DND-41 (cell line): ENCODE data around the gene KCND3.

Source experiments
- ATAC-seq: fragments of 200-7000 bp; cut with Tn5 transposase; 3 replicates; pipeline ENCODE4 v1.9.1; 2021; ENCODE audit warnings: low read depth; ENCODE audit not compliant: insufficient read depth
- DNase-seq: peaks from one replicate; pipeline ENCODE4 v3.0.0-alpha.2; 2020
- H2AFZ ChIP-seq: 2 replicates; pipeline ENCODE4 v1.6.0; 2012; ENCODE audit warnings: low read depth, low read length
- H3K27ac ChIP-seq: 2 replicates; pipeline ENCODE4 v1.5.1; 2012; ENCODE audit warnings: low read length, inconsistent platforms
- H3K27me3 ChIP-seq: fragments of 200-600 bp; sonication (generic); 2 replicates; pipeline ENCODE4 v1.6.0; 2012; ENCODE audit warnings: low read length, mild to moderate bottlenecking, inconsistent platforms; ENCODE audit not compliant: insufficient read depth, poor library complexity
- H3K36me3 ChIP-seq: 2 replicates; pipeline ENCODE4 v1.5.1; 2012; ENCODE audit warnings: low read length, inconsistent platforms; ENCODE audit not compliant: insufficient read depth
- H3K4me1 ChIP-seq: 2 replicates; pipeline ENCODE4 v1.5.1; 2012; ENCODE audit warnings: mild to moderate bottlenecking, low read length; ENCODE audit not compliant: insufficient read depth
- H3K4me2 ChIP-seq: 2 replicates; pipeline ENCODE4 v1.6.0; 2012; ENCODE audit warnings: mild to moderate bottlenecking, moderate library complexity, low read length, inconsistent platforms; ENCODE audit not compliant: insufficient read depth
- H3K4me3 ChIP-seq, 2 experiments: fragments of 200-600 bp in 1 of 2; shearing (Covaris generic) in 1 of 2; 2 replicates each; pipeline ENCODE4 v1.5.1; 2012 to 2016; ENCODE audit warnings: inconsistent platforms in 2 of 2, low read length in 2 of 2, mild to moderate bottlenecking in 2 of 2, low read depth in 1 of 2, moderate library complexity in 1 of 2
- H3K79me2 ChIP-seq: 2 replicates; pipeline ENCODE4 v1.6.0; 2012; ENCODE audit warnings: low read length, inconsistent platforms; ENCODE audit not compliant: insufficient read depth
- H3K9ac ChIP-seq: 2 replicates; pipeline ENCODE4 v1.6.0; 2012; ENCODE audit warnings: low read depth, mild to moderate bottlenecking, inconsistent platforms, low read length, moderate library complexity
- H3K9me3 ChIP-seq: 2 replicates; pipeline ENCODE4 v1.5.1; 2012; ENCODE audit warnings: low read length, moderate library complexity, mild to moderate bottlenecking, inconsistent platforms; ENCODE audit not compliant: insufficient read depth, severe bottlenecking
- H4K20me1 ChIP-seq: 2 replicates; pipeline ENCODE4 v1.6.0; 2012; ENCODE audit warnings: low read length; ENCODE audit not compliant: insufficient read depth
- CTCF ChIP-seq: IDR thresholded peaks from 2 replicates; pipeline ENCODE4 v1.5.1; 2012; ENCODE audit warnings: borderline replicate concordance, low read length, moderate library complexity, mild to moderate bottlenecking; ENCODE audit not compliant: poor library complexity, severe bottlenecking; ENCODE audit errors: extremely low read depth
- EZH2 ChIP-seq: IDR thresholded peaks from 3 replicates; pipeline ENCODE4 v1.6.1; 2012; ENCODE audit warnings: borderline replicate concordance, low read depth, mild to moderate bottlenecking, moderate library complexity, low read length, inconsistent platforms; ENCODE audit not compliant: severe bottlenecking

The KCND3 gene

GRCh38 chr1:111735858-111736544 lies 253.5 kb downstream of the KCND3 start:
- H3K79me2 ChIP-seq: no peaks in the 10 kb centered on the region
- H4K20me1 ChIP-seq: peaks cover 13% of the 10 kb centered on the region; the same call in 1 of the 2 replicates
- ATAC-seq (no peak), DNase-seq (no peak)
- peaks cover 9% of the 10 kb centered on the region for H3K27me3 ChIP-seq
- TF ChIP-seq EZH2 (no peak), CTCF (no peak)
- no peak overlapping the region for H3K9ac ChIP-seq
- H2AFZ ChIP-seq: no peak overlapping the region
- H3K27ac ChIP-seq: no peak overlapping the region
- no peak overlapping the region for H3K4me2 ChIP-seq
- H3K9me3 ChIP-seq: no peaks in the 10 kb centered on the region
- no peak overlapping the region for H3K4me3 ChIP-seq
- H3K4me1 ChIP-seq: peaks cover 31% of the 10 kb centered on the region
- no peaks in the 10 kb centered on the region for H3K36me3 ChIP-seq

- Histone ChIP-seq H3K27ac (no peak overlapping the region), H3K4me2 (no peak overlapping the region), H4K20me1 (peaks cover 13% of the 10 kb centered on the region; the same call in 1 of the 2 replicates), H3K9ac (no peak overlapping the region), H2AFZ (no peak overlapping the region), H3K9me3 (no peaks in the 10 kb centered on the region), H3K4me1 (peaks cover 31% of the 10 kb centered on the region), H3K4me3 (no peak overlapping the region), H3K79me2 (no peaks in the 10 kb centered on the region), H3K27me3 (peaks cover 9% of the 10 kb centered on the region), H3K36me3 (no peaks in the 10 kb centered on the region)
- TF ChIP-seq CTCF: no peak
- TF ChIP-seq EZH2: no peak
- DNase-seq: no peak
- ATAC-seq: no peak
Measured at GRCh38 chr1:111735321-111735720, 254.1 kb downstream of the KCND3 start.

GRCh38 chr1:111734856-111735255 lies 254.6 kb downstream of the KCND3 start:
- no peak overlapping the region for H3K9ac ChIP-seq
- no peak overlapping the region for H2AFZ ChIP-seq
- DNase-seq: no peak
- H3K4me2 ChIP-seq: no peak overlapping the region
- peaks cover 27% of the 10 kb centered on the region for H3K4me1 ChIP-seq
- H3K4me3 ChIP-seq: no peak overlapping the region
- no peak for ATAC-seq
- H3K27ac ChIP-seq: no peak overlapping the region
- no peaks in the 10 kb centered on the region for H3K36me3 ChIP-seq
- TF ChIP-seq CTCF: no peak
- no peak for TF ChIP-seq EZH2
- H3K9me3 ChIP-seq: no peaks in the 10 kb centered on the region
- no peaks in the 10 kb centered on the region for H3K79me2 ChIP-seq
- H4K20me1 ChIP-seq: peaks cover 13% of the 10 kb centered on the region; the same call in 1 of the 2 replicates
- H3K27me3 ChIP-seq: peaks cover 6% of the 10 kb centered on the region

- Histone ChIP-seq H3K4me3 (no peak overlapping the region), H3K36me3 (no peaks in the 10 kb centered on the region), H3K9ac (no peak overlapping the region), H3K27ac (no peak overlapping the region), H3K79me2 (no peaks in the 10 kb centered on the region), H3K4me1 (peaks cover 23% of the 10 kb centered on the region), H3K27me3 (peaks cover 2% of the 10 kb centered on the region), H4K20me1 (peaks cover 13% of the 10 kb centered on the region; the same call in 1 of the 2 replicates), H3K9me3 (no peaks in the 10 kb centered on the region), H2AFZ (no peak overlapping the region), H3K4me2 (no peak overlapping the region)
- ATAC-seq (no peak), DNase-seq (no peak)
- no peak for TF ChIP-seq EZH2
- no peak for TF ChIP-seq CTCF
Measured at GRCh38 chr1:111734426-111734825, 255.0 kb downstream of the KCND3 start.
